Mammary epithelial cell (primary cell): ENCODE results near the gene ABCD3.

Experiments used
- CTCF ChIP-seq, 2 donors: IDR thresholded peaks in 1 of 2; conservative IDR thresholded peaks in 1 of 2; 2 replicates each; pipeline ENCODE4 v1.5.1; 2011 to 2012; ENCODE audit warnings: inconsistent platforms in 2 of 2, low read length in 2 of 2, mild to moderate bottlenecking in 2 of 2, control low read depth in 1 of 2, low read depth in 1 of 2; ENCODE audit not compliant: insufficient read depth in 1 of 2; ENCODE audit errors: extremely low read depth in 1 of 2
- EZH2 ChIP-seq: IDR thresholded peaks from 2 replicates; pipeline ENCODE4 v1.6.1; 2012; ENCODE audit warnings: low read length, inconsistent platforms, borderline replicate concordance

- TF ChIP-seq CTCF (conservative IDR thresholded peaks at IDR 0.05 in 1 of 2, IDR thresholded peaks at IDR 0.05 in 1 of 2; ENCODE audit: extremely low read depth in 1 of 2, insufficient read depth in 1 of 2, low read depth in 1 of 2, low read length in 2 of 2) (no peak), EZH2 (no peak)
These were observed 132.6 kb downstream of the ABCD3 start for GRCh38 chr1:94550800-94551241.
